Adipose tissue (tissue), 3 donors: Measurements from ENCODE around the gene ACSM5. TPM values are rescaled to one million over a fixed set of nuclear protein-coding genes. Genes with fewer than 3 reads are reported as not detected.

Experiments
- H3K27ac ChIP-seq: one replicate; pipeline ENCODE4 v1.5.1; 2013; ENCODE audit warnings: low read depth, low read length
- WGBS, 3 donors: extraction: QIAGEN DNeasy Blood & Tissue Kit; methylation state at CpG; one replicate each; pipeline ENCODE4 v1.1.7; 2013; 5-methylcytosine and 5-hydroxymethylcytosine counted together
- polyA plus RNA-seq, 3 donors: library from polyadenylated mRNA; stranded (reverse); fragments of 200-250 nt; gene quantifications; one replicate each; pipeline ENCODE4 v1.2.3, GENCODE V29; 2013
- donor health status: healthy with polysubstance abuse.
- donor health status: Bipolar disorder and iron deficiency.
- donor health status: healthy.

The ACSM5 gene, protein sequence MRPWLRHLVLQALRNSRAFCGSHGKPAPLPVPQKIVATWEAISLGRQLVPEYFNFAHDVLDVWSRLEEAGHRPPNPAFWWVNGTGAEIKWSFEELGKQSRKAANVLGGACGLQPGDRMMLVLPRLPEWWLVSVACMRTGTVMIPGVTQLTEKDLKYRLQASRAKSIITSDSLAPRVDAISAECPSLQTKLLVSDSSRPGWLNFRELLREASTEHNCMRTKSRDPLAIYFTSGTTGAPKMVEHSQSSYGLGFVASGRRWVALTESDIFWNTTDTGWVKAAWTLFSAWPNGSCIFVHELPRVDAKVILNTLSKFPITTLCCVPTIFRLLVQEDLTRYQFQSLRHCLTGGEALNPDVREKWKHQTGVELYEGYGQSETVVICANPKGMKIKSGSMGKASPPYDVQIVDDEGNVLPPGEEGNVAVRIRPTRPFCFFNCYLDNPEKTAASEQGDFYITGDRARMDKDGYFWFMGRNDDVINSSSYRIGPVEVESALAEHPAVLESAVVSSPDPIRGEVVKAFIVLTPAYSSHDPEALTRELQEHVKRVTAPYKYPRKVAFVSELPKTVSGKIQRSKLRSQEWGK
- polyA plus RNA-seq = 10 to 100 TPM in 2 of 3 donors, 1 to 10 TPM in 1; 4.4 to 27.9 (median 16.9) TPM

DNA sequence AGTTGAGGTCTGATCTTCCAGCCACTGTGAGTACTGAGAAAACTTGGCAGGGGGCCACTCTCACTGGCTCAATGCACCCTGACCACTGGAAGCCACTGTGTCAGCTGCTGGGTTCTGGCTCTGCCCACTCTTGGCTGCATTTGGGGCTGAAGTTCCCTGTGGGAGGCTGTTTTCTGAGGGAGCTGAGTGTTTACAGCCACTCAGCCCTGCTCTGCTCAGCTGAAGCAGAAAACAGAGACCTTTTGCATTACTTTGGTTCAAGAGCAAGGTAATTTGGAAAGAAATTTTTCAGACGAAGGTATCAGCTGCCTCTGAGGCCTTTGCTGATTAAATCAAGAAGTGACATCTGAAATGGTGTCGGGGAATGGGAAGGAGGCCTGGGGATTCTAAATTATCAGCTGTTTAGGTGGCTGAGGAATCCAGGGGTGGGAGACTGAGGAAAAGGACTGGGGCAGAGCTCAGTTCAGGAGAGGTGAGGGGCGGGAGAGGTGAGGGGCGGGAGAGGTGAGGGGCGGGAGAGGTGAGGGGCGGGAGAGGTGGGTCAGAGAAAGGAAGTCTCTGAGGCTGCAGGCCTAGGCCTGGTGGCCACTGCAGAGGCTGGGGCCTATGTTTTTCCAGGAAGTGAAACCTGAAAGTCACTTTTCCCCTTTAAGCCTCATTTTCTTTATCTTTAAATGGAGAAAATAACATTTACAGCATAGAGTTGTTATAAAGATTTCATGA, at the start of gene ACSM5:
ACSM5 (plus strand) TSS at position 137 of the 723 bp plus-strand sequence. CDS start 1,951 bp downstream, outside the sequence.
- 76 to 79% (median 79%) methylated on average over 6 of the region's 6 CpGs for WGBS, 3 donors
- H3K27ac ChIP-seq = no peak within 1 kb of the TSS

DNA sequence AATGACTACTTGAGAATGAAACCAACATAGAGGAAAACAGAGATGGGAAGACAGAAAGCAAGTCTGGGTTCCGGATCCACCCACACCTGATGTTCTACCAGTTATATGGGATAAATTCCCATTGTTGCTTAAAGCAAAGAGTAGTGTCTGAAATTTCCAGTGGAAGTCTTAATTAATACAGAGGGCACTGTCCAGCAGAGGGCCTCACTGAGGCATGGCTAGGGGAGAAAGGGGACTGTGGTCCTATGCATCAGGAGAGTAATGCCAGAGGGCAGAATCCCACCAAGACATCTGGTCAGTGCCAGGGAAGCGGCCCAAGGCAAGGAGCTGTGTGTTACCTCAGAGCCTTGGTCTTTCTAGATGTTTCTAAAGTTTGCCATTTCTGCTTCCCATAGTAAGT, 49.3 kb upstream of the ACSM5 start:
- 53 to 78% (median 65%) methylated on average over 2 of the region's 2 CpGs for WGBS, 3 donors
- no peak overlapping the region for H3K27ac ChIP-seq

DNA sequence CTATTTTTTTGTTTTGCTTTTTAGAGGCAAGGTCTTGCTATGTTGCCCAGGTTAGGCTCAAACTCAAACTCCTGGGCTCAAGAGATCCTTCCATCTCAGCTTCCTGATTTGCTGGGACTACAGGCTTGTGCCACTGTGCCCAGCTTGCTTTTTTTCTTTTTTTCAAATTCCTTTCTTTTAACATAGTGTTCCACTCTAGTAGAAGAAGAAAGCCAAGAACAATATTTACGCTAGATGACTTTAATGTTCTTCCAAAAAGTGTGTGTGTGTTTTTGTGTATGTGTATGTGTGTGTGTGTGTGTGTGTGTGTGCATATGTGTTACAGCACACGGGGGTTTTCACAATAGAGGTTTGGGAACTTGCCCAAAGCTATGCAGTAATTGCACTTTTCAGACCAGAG, 46.1 kb upstream of the ACSM5 start:
- 36 to 67% (median 46%) methylated on average over 2 of the region's 2 CpGs for WGBS, 3 donors
- H3K27ac ChIP-seq = no peak overlapping the region

DNA sequence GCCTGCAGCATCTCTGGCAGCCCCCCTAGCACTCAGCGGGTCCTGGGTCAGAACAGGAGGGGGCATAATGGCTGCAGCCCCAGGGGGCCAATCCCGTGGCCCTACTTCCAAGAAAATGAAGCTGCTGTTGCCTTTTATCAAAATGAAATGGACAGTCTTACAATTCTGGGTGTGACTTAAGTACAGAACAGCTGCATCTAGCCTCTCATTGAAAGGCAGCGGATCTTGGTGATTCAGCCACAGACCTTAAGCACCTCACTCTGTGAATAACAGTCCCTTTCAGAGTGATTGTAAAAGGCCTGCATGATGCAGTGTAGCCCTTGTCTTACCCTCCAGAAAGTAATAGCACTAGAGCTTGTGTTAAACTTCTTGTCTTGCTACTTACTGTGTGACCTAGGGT, 45.3 kb upstream of the ACSM5 start:
- 65 to 78% (median 70%) methylated on average over 3 of the region's 3 CpGs for WGBS, 3 donors
- no peak overlapping the region for H3K27ac ChIP-seq

DNA sequence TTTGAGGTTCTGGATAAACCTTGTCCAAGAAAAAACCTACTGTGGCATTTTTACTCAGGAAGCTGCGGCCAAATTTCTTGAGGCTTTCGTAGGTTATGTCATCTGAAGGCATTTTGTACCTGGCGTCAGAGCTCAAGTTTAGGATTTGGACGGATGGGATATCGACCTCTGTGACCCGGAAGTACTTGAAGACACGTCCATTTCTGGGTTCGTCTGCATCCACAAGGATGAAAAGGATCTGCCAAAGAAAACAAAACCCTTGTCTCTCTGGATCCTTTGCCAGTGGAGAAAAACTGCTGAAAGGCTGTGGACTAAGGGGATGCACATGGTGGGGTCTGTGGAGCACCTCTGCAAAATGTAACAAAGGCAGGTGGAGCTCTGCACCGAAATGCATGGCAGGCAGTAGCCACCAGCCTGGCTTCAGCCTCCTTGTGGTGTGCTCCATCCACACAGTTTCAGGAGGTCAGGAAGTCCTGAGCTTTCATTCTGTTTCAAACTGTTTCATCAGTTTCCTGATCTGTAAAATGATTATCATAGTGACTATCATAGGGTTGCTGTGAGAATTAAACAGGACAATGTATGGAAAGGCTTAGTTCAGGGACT, 39.8 kb upstream of the ACSM5 start:
- H3K27ac ChIP-seq = no peak overlapping the region
- 72 to 85% (median 72%) methylated on average over 9 of the region's 9 CpGs for WGBS, 3 donors

DNA sequence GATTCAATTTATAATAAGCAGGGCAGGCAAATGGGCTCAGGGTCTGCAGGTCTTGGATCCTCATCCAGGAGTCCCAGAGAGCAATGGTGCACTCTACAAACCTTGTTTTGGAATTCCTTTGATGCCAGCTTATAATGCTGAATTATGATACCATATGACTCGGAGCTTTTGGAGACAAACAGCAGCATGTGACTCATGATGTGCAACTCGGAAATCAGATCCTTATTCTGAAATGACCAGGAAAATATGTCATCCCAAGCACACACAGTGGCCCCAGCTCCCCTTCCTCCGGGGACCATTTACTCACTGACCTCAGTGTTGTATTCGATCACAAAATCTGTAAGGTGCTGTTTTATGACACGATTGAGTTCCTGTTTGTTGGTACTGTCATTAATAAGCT, 36.6 kb upstream of the ACSM5 start:
- WGBS, 3 donors = 77 to 94% (median 84%) methylated on average over 5 of the region's 5 CpGs
- H3K27ac ChIP-seq = no peak overlapping the region

DNA sequence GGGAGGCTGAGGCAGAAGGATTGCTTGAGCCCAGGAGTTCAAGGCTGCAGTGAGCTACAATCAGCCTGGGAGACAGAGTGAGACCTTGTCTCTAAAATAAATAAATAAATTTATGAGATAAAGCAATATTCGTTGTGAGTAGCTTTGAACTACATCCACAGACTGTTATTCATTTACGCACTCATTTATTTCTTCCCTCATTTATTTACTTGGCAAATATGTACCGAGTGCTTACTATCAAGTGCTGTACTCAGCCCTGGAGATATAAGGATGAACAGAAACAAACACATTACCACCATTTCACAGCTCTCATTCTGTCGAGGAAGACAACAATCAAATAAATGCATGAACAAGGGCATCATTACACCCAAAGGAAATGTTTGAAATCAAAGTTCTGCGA, 32.2 kb upstream of the ACSM5 start:
- WGBS, 3 donors = 36 to 77% (median 73%) methylated on average over 5 of the region's 5 CpGs

DNA sequence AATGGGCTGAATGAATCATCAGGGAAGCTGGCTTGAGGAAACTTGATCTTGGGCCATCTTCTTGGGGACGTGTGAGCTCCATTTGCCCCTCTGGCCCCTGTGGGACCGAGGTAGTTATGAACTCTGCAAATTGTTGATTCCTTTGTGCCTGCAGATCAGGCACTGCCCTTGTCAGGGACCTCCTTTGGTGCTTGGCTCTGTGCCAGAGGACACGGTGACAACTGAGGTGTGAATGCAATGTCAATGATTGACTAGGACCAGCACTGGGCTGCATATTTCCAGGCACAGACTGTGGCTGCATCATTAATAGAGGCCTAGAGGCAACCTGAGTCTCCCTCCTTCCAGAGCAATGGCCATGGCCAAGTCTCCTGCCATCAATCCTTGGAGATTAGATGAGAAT, 28.6 kb upstream of the ACSM5 start:
- WGBS, 3 donors = 58 to 70% (median 61%) methylated on average over 3 of the region's 3 CpGs
- no peak overlapping the region for H3K27ac ChIP-seq

More for the DNA sequence above, 32.2 kb upstream of the ACSM5 start:
- no peak overlapping the region for H3K27ac ChIP-seq

DNA sequence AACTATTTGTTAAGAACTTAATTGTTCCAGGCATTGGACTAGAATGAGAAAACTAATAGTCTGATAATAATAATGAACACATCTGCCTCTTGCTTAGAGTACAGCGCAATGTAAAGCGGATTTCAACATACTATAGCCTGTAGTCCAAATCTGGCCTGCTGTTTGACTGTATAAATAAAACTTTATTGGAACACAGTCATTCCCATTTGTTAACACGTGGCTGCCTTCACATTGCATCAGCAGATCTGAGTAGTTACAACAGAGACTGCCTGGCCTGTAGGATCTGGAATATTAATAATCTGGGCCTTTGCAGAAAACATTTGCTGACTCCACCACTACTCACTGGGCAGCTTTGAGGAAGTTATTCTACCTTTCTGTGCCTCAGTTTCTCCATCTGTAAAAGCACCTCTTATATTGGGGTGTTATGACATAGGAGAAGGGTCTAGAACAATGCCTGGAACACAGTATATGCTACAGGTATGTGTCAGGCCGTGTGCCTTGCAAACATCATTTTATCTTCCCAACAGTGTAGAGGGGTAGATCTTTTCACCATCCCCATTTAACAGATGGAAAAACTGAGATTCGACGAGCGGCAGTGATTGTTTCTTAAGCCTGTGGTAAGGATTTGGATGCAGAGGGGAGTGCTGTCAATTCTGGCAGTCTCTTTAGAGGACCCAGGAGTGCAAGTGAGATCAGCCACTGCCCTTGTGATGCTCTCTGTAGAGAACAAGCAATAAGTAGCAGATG, 27.0 kb upstream of the ACSM5 start:
- WGBS, 3 donors = 87 to 92% (median 90%) methylated on average over 7 of the region's 7 CpGs
- H3K27ac ChIP-seq = no peak overlapping the region

DNA sequence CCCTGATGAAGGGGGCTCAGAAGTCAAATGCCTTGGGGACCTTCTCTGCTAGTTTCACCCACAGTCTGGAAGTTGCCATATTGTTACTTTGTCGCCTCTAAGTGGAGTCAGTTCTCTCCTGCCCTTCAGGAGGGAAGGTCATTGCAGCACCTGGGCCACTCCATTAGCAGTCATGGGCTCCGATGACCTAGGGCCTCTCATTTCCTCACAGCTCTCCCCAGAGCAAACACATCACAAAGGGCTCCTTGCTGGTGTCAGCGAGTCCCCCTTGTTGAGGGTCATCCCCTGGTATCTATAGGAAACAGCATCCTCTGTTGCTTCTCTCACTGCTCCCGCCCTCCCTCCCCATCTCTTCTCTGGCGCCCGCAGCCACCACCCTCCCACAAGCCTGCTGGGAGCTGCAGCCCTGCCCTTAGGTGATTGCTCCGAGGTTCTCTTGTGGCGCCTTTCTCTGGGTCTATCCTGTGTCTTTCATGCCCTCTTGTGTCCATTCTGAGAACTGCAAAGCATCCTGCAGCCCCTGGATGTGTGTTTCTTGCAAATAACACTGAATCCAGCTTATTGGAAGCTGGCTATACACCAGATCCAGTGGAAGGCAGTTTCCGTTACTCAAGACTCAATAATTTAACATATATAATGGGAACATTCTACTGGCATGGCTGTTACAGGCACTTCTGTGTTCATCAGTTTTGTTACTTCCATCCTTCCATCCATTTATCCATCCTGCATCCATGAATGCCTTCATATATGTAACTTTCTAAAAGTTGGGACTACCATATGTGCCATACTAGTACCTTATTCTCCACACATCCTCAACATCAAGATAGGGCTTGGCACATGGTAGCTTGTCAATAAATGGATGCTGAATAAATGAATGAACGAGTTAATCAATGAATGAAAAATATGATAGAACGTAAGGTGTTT, 26.0 kb upstream of the ACSM5 start:
- no peak overlapping the region for H3K27ac ChIP-seq
- 28 to 33% (median 29%) methylated on average over 11 of the region's 11 CpGs for WGBS, 3 donors

DNA sequence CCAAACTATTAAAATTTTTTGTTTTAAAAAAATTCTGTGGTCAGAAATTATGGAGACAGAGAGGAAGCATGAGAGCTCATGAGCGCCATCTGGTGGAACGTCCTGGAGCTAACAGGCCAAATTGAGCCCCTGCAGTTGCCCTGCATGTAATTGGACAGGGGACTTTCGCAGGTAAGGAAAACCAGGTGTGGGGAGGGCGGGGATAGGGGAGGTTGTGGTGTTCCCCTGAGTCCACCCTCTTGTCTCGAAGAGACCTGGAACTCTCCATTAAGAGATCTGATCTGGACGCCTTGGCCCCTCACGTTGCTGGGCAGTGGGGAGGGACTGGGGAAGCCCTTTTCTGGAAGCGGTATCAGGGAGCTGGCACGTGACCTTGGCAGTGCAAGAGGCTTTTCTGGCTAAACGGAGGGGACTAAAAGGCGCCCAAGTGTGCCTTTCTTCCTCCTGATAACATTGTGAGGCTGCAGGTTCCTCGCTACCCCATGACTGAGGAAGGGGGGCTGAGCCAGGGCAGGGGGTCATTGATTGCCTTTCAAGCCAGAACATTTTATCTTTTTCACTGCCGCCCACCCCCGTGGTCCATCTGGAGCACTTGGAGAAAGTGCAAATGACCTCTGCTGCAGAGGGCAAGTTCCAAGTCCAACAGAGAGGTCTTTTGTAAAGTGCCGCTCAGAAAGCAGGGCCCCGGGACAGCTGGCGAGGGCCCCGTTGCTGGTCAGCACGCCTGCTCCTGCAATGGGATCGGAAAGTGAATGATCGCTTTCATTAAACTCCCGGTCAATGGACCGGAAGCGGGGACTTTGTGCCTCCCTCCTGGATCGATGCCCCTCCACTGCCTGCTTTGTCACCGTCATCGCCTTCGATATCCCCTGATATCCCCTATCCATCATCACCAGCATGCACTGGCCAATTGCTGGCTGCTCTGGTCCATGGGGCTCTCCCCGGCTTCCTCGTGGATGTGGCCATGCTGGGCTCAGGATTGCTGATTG, 23.2 kb upstream of the ACSM5 start:
- 14 to 29% (median 22%) methylated on average over 30 of the region's 30 CpGs for WGBS, 3 donors
- H3K27ac ChIP-seq = no peak overlapping the region

DNA sequence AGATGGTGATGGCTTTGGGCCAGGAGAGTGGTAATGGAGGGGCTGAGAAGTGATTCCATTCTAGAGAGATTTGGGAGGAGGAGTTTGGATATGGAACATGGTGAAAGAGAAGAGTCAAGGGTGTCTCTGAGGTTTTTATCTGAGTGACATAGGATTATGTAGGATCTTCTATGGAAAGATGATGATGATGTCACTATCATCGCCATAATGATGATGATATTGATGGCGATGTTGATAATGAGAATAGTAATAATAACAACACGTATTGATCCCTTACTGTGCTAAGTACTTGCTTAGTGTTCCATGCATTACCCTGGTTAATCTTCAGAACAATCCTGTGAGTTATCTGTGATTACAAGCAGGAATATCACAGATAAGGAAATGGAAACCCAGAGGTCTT, 21.4 kb upstream of the ACSM5 start:
- WGBS, 3 donors = 90 to 94% (median 92%) methylated on average over 3 of the region's 3 CpGs

DNA sequence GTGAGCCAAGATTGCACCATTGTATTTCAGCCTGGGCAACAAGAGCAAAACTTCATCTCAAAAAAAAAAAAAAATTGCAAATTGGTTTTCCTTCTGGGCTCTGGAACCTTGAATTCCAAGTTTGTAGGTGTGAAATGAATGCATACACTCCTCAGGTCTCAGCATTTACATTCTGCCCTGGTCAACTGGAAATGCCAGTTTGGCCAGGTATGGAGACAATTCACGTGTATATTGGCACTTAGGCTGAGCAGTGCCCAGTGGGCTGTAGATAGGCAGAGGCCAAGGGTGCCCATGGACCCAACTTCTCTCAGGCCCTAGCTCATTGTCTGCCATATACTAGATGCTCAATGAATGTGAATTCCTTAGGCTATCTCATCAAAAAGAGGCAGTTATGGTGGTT, 20.5 kb upstream of the ACSM5 start:
- H3K27ac ChIP-seq = no peak overlapping the region
- WGBS, 3 donors = 48 to 81% (median 73%) methylated on average over 1 of the region's 1 CpG

More for the DNA sequence above, 21.4 kb upstream of the ACSM5 start:
- no peak overlapping the region for H3K27ac ChIP-seq

DNA sequence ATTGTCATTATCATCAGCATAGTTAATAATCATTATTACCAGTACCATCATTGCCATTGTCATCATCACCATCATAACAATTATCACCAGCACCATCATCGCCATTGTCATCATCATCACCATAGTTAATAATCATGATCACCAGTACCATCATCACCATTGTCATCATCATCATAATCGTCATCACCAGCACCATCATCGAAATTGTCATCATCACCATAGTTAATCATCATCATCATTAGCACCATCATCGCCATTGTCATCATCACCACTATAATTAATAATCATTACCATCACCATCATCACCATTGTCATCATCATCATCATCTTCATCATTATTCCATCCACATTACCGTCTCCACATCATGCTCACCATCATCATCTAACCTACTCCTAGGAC, 18.3 kb upstream of the ACSM5 start:
- WGBS, 3 donors = 90 to 96% (median 92%) methylated on average over 5 of the region's 5 CpGs
- H3K27ac ChIP-seq = no peak overlapping the region

DNA sequence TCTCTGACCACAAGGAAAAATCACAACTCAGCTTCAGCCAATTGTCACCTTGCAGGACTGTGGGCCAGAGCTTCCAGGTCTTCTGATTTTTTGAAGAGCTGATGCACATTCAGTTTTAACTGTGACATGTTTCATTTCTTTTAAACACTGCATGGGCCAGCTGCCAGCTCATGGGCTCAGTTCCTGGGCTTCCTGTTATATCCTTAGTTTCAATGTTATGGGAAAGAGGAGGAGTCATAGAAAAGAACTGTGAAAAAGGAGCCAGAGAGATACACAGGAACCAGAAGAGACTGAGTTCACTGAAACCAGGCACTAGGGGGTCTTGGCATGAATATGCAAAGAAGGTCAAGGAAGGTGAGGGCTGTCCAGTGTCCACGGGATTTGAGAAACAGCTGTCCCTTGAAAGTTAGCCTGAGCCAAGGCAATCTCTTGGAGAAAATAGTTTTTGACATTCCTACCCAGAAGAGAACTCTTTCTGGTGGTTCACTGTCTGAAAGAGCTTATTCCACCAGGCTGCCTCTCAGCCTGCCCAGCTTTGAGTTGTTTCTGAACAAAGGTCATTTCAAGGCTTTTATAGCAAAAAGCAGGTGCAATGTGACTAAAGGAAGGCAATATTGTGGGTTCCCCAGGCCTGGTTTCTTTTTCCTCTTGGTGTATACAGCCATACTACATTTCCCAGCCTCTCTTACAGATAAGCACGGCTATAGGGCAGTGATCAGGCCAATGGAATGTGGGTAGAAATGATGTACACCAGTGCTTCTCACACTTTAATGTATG, 15.3 kb upstream of the ACSM5 start:
- H3K27ac ChIP-seq = no peak overlapping the region
- 43 to 59% (median 53%) methylated on average over 2 of the region's 2 CpGs for WGBS, 3 donors
